ENCODE results near the gene TNFSF10.

- TF ChIP-seq, protein P1, sequence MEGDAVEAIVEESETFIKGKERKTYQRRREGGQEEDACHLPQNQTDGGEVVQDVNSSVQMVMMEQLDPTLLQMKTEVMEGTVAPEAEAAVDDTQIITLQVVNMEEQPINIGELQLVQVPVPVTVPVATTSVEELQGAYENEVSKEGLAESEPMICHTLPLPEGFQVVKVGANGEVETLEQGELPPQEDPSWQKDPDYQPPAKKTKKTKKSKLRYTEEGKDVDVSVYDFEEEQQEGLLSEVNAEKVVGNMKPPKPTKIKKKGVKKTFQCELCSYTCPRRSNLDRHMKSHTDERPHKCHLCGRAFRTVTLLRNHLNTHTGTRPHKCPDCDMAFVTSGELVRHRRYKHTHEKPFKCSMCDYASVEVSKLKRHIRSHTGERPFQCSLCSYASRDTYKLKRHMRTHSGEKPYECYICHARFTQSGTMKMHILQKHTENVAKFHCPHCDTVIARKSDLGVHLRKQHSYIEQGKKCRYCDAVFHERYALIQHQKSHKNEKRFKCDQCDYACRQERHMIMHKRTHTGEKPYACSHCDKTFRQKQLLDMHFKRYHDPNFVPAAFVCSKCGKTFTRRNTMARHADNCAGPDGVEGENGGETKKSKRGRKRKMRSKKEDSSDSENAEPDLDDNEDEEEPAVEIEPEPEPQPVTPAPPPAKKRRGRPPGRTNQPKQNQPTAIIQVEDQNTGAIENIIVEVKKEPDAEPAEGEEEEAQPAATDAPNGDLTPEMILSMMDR (IDR thresholded peaks at IDR 0.05): no peak
- TF ChIP-seq POLR2A (IDR thresholded peaks at IDR 0.05) (no peak), EP300 (IDR thresholded peaks at IDR 0.05) (no peak)
Observed at GRCh38 chr3:172530566-172530965, 7.3 kb upstream of the TNFSF10 start.

Data from tibial nerve (tissue), 4 donors.